Hepatocyte (in vitro differentiated cells): ENCODE data around the gene ATP5PD.

Experiments used
- CTCF ChIP-seq: fragments of 200-600 bp; sonication (generic); IDR thresholded peaks from 2 replicates; pipeline ENCODE4 v1.5.1; 2016; ENCODE audit warnings: antibody characterized with exemption, mild to moderate bottlenecking; ENCODE audit not compliant: poor library complexity
- EZH2phosphoT487 ChIP-seq: fragments of 200-600 bp; sonication (generic); IDR thresholded peaks from one replicate; pipeline ENCODE4 v1.6.1; 2018; ENCODE audit warnings: antibody characterized with exemption, mild to moderate bottlenecking, low read depth, moderate library complexity; ENCODE audit not compliant: unreplicated experiment, severe bottlenecking

- TF ChIP-seq CTCF (no peak), EZH2phosphoT487 (no peak)
Observed at GRCh38 chr17:75060434-75061054, 13.8 kb upstream of the ATP5PD start.
